HCT116 (cell line): ENCODE results near the gene DLG5.
A peak's percentile ranks its signal among the peaks of the same experiment; 100 is the strongest.

Experiments
- JUND ChIP-seq: IDR thresholded peaks from 2 replicates; pipeline ENCODE4 v1.6.1; 2012
- YY1 ChIP-seq: IDR thresholded peaks from 2 replicates; pipeline ENCODE4 v1.6.1; 2011; ENCODE audit warnings: low read length, low read depth, moderate library complexity, mild to moderate bottlenecking; ENCODE audit not compliant: insufficient replicate concordance; ENCODE audit errors: extremely low read depth
- TF ChIP-seq, protein P1 (sequence below): IDR thresholded peaks from 2 replicates; pipeline ENCODE4 v1.6.1; 2012

DNA sequence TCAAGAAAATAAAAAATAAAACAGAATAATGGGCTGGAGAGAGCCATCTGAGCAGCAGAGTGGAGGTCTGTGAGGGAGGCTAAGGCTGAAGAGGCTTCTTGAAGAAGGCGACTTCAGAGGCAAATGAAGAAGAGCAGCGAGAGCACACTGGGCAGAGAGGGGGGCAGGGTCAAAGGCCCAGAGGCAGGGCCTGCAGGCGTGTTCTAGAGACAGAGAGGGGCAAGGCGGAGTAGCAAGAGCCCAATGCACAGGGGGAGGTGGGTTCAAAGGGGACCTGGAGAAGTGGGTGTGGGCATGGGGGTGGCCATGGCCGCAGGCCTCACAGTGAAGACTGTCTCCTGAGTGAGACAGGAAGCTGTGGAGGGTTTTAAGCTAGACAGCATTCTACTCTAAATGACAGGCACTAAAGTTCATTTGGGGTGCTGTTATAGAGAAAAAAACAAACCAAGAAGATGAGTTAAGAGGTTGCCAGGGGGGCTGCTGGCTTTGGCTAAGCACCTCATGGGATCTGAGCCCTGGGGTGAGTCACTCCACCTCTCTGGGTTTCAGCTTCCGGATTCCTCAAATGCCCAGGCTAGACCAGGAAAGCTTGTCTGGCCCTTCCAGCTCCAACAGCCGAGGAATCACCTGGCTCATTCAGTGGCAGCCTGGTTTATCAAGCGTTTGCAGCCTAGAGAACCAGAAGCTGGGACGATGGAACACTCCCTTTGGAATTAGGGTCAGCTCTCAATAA, 81.7 kb downstream of the DLG5 start:
- no peak for TF ChIP-seq YY1
- TF ChIP-seq JUND = peak; percentile 56; the same call in 1 of the 2 replicates
- TF ChIP-seq, protein P1, sequence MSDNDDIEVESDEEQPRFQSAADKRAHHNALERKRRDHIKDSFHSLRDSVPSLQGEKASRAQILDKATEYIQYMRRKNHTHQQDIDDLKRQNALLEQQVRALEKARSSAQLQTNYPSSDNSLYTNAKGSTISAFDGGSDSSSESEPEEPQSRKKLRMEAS = no peak
